ENCODE results near the gene DSTYK.

Gene DSTYK

GRCh38 chr1:205109711-205110110 is 101.8 kb downstream of the DSTYK start:
- 85% methylated on average over 5 of the region's 5 CpGs for WGBS (ENCODE audit: insufficient coverage)
- Histone ChIP-seq H3K36me3 (ENCODE audit: control insufficient read depth in 4 of 4, insufficient read depth in 4 of 4, low read length in 3 of 4) (peaks cover 6 to 48% (median 32%) of the 10 kb centered on the region in 4 experiments), H3K27me3 (replicated peaks in 2 of 5; ENCODE audit: control insufficient read depth in 4 of 5, insufficient read depth in 5 of 5, low read length in 4 of 5) (no peaks in the 10 kb centered on the region), H3K9me3 (ENCODE audit: control extremely low read depth in 1 of 5, control insufficient read depth in 4 of 5, insufficient read depth in 2 of 5, low read depth in 1 of 5, low read length in 4 of 5) (no peaks in the 10 kb centered on the region), H3K27ac (ENCODE audit: insufficient read depth in 1 of 2, low read depth in 1 of 2, low read length in 2 of 2, poor library complexity in 1 of 2, severe bottlenecking in 2 of 2) (no peak overlapping the region), H3K4me1 (ENCODE audit: control extremely low read depth in 1 of 4, control insufficient read depth in 4 of 4, insufficient read depth in 4 of 4, low read length in 3 of 4) (no peaks in the 10 kb centered on the region), H3K4me3 (ENCODE audit: control insufficient read depth in 1 of 7, extremely low read depth in 1 of 7, insufficient read depth in 4 of 7, low read depth in 2 of 7, low read length in 6 of 7) (no peak overlapping the region)
- POLR2A ChIA-PET = interaction anchor here (0.7 to 2.3 kb wide), 2 partner anchors 10 to 12 kb away, joined by 5 to 6 read pairs; partner anchors contain the start of gene RBBP5
- no peak for DNase-seq
- CTCF ChIA-PET = interaction anchor here (0.7 to 2.6 kb wide), 4 partner anchors 10 to 48 kb away, joined by 3 to 9 read pairs (median 6); no protein-coding TSS in a partner anchor

DNA sequence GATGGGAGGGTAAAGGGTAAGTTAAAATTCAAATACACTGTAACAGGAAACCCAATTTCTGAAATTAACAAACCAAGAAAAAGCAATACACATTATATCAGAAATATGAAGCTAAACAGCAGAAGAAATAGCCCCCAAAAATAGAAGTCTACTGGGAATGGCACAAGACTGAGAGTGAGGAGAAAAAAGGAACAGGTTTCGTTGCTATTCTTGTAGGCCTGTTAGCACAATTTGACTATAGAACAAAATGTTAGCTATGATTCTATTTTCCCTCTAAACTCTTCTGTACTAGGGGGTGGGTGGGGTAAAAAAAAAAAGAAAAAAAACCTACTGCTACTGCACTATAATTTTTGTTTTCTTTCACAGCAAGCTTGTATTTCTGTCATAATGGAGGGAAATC is 102.2 kb downstream of the DSTYK start:
- H3K4me1 ChIP-seq (ENCODE audit: control extremely low read depth in 1 of 4, control insufficient read depth in 4 of 4, insufficient read depth in 4 of 4, low read length in 3 of 4) = no peaks in the 10 kb centered on the region
- no peak overlapping the region for H3K4me3 ChIP-seq (ENCODE audit: control insufficient read depth in 1 of 7, extremely low read depth in 1 of 7, insufficient read depth in 4 of 7, low read depth in 2 of 7, low read length in 6 of 7)
- peak overlapping the region in 1 of 2 experiments; percentile 17 for H3K27ac ChIP-seq (ENCODE audit: insufficient read depth in 1 of 2, low read depth in 1 of 2, low read length in 2 of 2, poor library complexity in 1 of 2, severe bottlenecking in 2 of 2)
- H3K9me3 ChIP-seq (ENCODE audit: control extremely low read depth in 1 of 5, control insufficient read depth in 4 of 5, insufficient read depth in 2 of 5, low read depth in 1 of 5, low read length in 4 of 5) = no peaks in the 10 kb centered on the region
- DNase-seq = no peak
- ChIA-PET POLR2A (interaction anchor here (0.7 to 2.3 kb wide), 2 partner anchors 11 to 12 kb away, joined by 5 to 6 read pairs; partner anchors contain the start of gene RBBP5), CTCF (interaction anchor here (1.8 to 2.6 kb wide), 3 partner anchors 11 to 47 kb away, joined by 4 to 9 read pairs (median 8); no protein-coding TSS in a partner anchor)
- peaks cover 5 to 48% (median 30%) of the 10 kb centered on the region in 4 experiments for H3K36me3 ChIP-seq (ENCODE audit: control insufficient read depth in 4 of 4, insufficient read depth in 4 of 4, low read length in 3 of 4)
- H3K27me3 ChIP-seq (replicated peaks in 2 of 5; ENCODE audit: control insufficient read depth in 4 of 5, insufficient read depth in 5 of 5, low read length in 4 of 5) = no peaks in the 10 kb centered on the region
- no CpG with 5 or more reads among the region's 1 CpG for WGBS (ENCODE audit: insufficient coverage)

- no peak for DNase-seq
- Histone ChIP-seq H3K4me3 (ENCODE audit: control insufficient read depth in 1 of 7, extremely low read depth in 1 of 7, insufficient read depth in 4 of 7, low read depth in 2 of 7, low read length in 6 of 7) (no peak overlapping the region), H3K36me3 (ENCODE audit: control insufficient read depth in 4 of 4, insufficient read depth in 4 of 4, low read length in 3 of 4) (peaks cover 5 to 51% (median 31%) of the 10 kb centered on the region in 4 experiments), H3K27me3 (replicated peaks in 2 of 5; ENCODE audit: control insufficient read depth in 4 of 5, insufficient read depth in 5 of 5, low read length in 4 of 5) (no peaks in the 10 kb centered on the region), H3K27ac (ENCODE audit: insufficient read depth in 1 of 2, low read depth in 1 of 2, low read length in 2 of 2, poor library complexity in 1 of 2, severe bottlenecking in 2 of 2) (no peak overlapping the region), H3K4me1 (ENCODE audit: control extremely low read depth in 1 of 4, control insufficient read depth in 4 of 4, insufficient read depth in 4 of 4, low read length in 3 of 4) (no peaks in the 10 kb centered on the region), H3K9me3 (ENCODE audit: control extremely low read depth in 1 of 5, control insufficient read depth in 4 of 5, insufficient read depth in 2 of 5, low read depth in 1 of 5, low read length in 4 of 5) (no peaks in the 10 kb centered on the region)
- POLR2A ChIA-PET = interaction anchor here (2.3 kb wide), 1 partner anchor 13 kb away, joined by 6 read pairs; the partner anchor contains the start of gene RBBP5
- 100% methylated on average over 1 of the region's 4 CpGs for WGBS (ENCODE audit: insufficient coverage)
- CTCF ChIA-PET = interaction anchor here (1.2 to 2.6 kb wide), 4 partner anchors 11 to 46 kb away, joined by 4 to 9 read pairs (median 6); no protein-coding TSS in a partner anchor
These were observed 103.0 kb downstream of the DSTYK start for GRCh38 chr1:205108464-205108863.

- WGBS (ENCODE audit: insufficient coverage) = 97% methylated on average over 4 of the region's 4 CpGs
- H3K27me3 ChIP-seq (replicated peaks in 2 of 5; ENCODE audit: control insufficient read depth in 4 of 5, insufficient read depth in 5 of 5, low read length in 4 of 5) = no peaks in the 10 kb centered on the region
- no peaks in the 10 kb centered on the region for H3K4me1 ChIP-seq (ENCODE audit: control extremely low read depth in 1 of 4, control insufficient read depth in 4 of 4, insufficient read depth in 4 of 4, low read length in 3 of 4)
- ChIA-PET POLR2A (no interaction called here), CTCF (interaction anchor here (1.2 kb wide), 1 partner anchor 15 kb away, joined by 4 read pairs; no protein-coding TSS in a partner anchor)
- no peaks in the 10 kb centered on the region for H3K9me3 ChIP-seq (ENCODE audit: control extremely low read depth in 1 of 5, control insufficient read depth in 4 of 5, insufficient read depth in 2 of 5, low read depth in 1 of 5, low read length in 4 of 5)
- H3K4me3 ChIP-seq (ENCODE audit: control insufficient read depth in 1 of 7, extremely low read depth in 1 of 7, insufficient read depth in 4 of 7, low read depth in 2 of 7, low read length in 6 of 7) = no peak overlapping the region
- H3K27ac ChIP-seq (ENCODE audit: insufficient read depth in 1 of 2, low read depth in 1 of 2, low read length in 2 of 2, poor library complexity in 1 of 2, severe bottlenecking in 2 of 2) = no peak overlapping the region
- DNase-seq = no peak
- H3K36me3 ChIP-seq (ENCODE audit: control insufficient read depth in 4 of 4, insufficient read depth in 4 of 4, low read length in 3 of 4) = peaks cover 5 to 53% (median 35%) of the 10 kb centered on the region in 4 experiments
These were observed 104.2 kb downstream of the DSTYK start for GRCh38 chr1:205107327-205107726.

DNA sequence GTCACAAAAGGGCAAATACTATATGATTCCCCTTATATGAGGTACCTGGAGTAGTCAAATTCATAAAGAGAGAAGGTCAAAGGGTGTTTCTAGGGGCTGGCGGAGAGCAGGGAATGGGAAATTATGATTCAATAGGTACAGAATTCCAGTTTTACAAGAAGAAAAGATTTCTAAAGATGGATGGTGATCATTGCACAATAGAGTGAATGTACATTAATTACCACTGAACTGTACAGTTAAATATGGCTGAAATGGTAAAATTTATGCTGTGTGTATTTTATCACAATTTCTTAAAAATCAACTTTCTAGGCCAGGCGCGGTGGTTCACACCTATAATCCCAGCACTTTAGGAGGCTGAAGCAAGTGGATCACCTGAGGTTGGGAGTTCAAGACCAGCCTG is 109.1 kb downstream of the DSTYK start:
- DNase-seq = no peak
- POLR2A ChIA-PET = no interaction called here
- CTCF ChIA-PET = no interaction called here
- H3K9me3 ChIP-seq (ENCODE audit: control extremely low read depth in 1 of 5, control insufficient read depth in 4 of 5, insufficient read depth in 2 of 5, low read depth in 1 of 5, low read length in 4 of 5) = no peaks in the 10 kb centered on the region
- no peaks in the 10 kb centered on the region for H3K27me3 ChIP-seq (replicated peaks in 2 of 5; ENCODE audit: control insufficient read depth in 4 of 5, insufficient read depth in 5 of 5, low read length in 4 of 5)
- WGBS (ENCODE audit: insufficient coverage) = no CpG with 5 or more reads among the region's 3 CpGs
- H3K36me3 ChIP-seq (ENCODE audit: control insufficient read depth in 4 of 4, insufficient read depth in 4 of 4, low read length in 3 of 4) = peaks cover 16 to 79% (median 52%) of the 10 kb centered on the region in 4 experiments
- H3K4me1 ChIP-seq (ENCODE audit: control extremely low read depth in 1 of 4, control insufficient read depth in 4 of 4, insufficient read depth in 4 of 4, low read length in 3 of 4) = no peaks in the 10 kb centered on the region
- no peak overlapping the region for H3K4me3 ChIP-seq (ENCODE audit: control insufficient read depth in 1 of 7, extremely low read depth in 1 of 7, insufficient read depth in 4 of 7, low read depth in 2 of 7, low read length in 6 of 7)
- no peak overlapping the region for H3K27ac ChIP-seq (ENCODE audit: insufficient read depth in 1 of 2, low read depth in 1 of 2, low read length in 2 of 2, poor library complexity in 1 of 2, severe bottlenecking in 2 of 2)

- Histone ChIP-seq H3K27me3 (replicated peaks in 2 of 5; ENCODE audit: control insufficient read depth in 4 of 5, insufficient read depth in 5 of 5, low read length in 4 of 5) (no peaks in the 10 kb centered on the region), H3K36me3 (ENCODE audit: control insufficient read depth in 4 of 4, insufficient read depth in 4 of 4, low read length in 3 of 4) (peaks cover 34 to 86% (median 57%) of the 10 kb centered on the region in 4 experiments), H3K9me3 (ENCODE audit: control extremely low read depth in 1 of 5, control insufficient read depth in 4 of 5, insufficient read depth in 2 of 5, low read depth in 1 of 5, low read length in 4 of 5) (no peaks in the 10 kb centered on the region), H3K27ac (ENCODE audit: insufficient read depth in 1 of 2, low read depth in 1 of 2, low read length in 2 of 2, poor library complexity in 1 of 2, severe bottlenecking in 2 of 2) (no peak overlapping the region), H3K4me1 (ENCODE audit: control extremely low read depth in 1 of 4, control insufficient read depth in 4 of 4, insufficient read depth in 4 of 4, low read length in 3 of 4) (no peaks in the 10 kb centered on the region), H3K4me3 (ENCODE audit: control insufficient read depth in 1 of 7, extremely low read depth in 1 of 7, insufficient read depth in 4 of 7, low read depth in 2 of 7, low read length in 6 of 7) (no peak overlapping the region)
- POLR2A ChIA-PET = no interaction called here
- CTCF ChIA-PET = interaction anchor here (1.3 kb wide), 1 partner anchor 12 kb away, joined by 4 read pairs; no protein-coding TSS in a partner anchor
- DNase-seq = no peak
These were observed 113.3 kb downstream of the DSTYK start for GRCh38 chr1:205098242-205098641.

GRCh38 chr1:205095422-205095821 is 116.1 kb downstream of the DSTYK start:
- CTCF ChIA-PET = interaction anchor here (0.9 to 1.4 kb wide), 2 partner anchors 10 to 20 kb away, joined by 3 to 4 read pairs; no protein-coding TSS in a partner anchor
- POLR2A ChIA-PET = no interaction called here
- Histone ChIP-seq H3K36me3 (ENCODE audit: control insufficient read depth in 4 of 4, insufficient read depth in 4 of 4, low read length in 3 of 4) (peaks cover 35 to 87% (median 61%) of the 10 kb centered on the region in 4 experiments), H3K4me1 (ENCODE audit: control extremely low read depth in 1 of 4, control insufficient read depth in 4 of 4, insufficient read depth in 4 of 4, low read length in 3 of 4) (no peaks in the 10 kb centered on the region), H3K4me3 (ENCODE audit: control insufficient read depth in 1 of 7, extremely low read depth in 1 of 7, insufficient read depth in 4 of 7, low read depth in 2 of 7, low read length in 6 of 7) (no peak overlapping the region), H3K27ac (ENCODE audit: insufficient read depth in 1 of 2, low read depth in 1 of 2, low read length in 2 of 2, poor library complexity in 1 of 2, severe bottlenecking in 2 of 2) (no peak overlapping the region), H3K27me3 (replicated peaks in 2 of 5; ENCODE audit: control insufficient read depth in 4 of 5, insufficient read depth in 5 of 5, low read length in 4 of 5) (no peaks in the 10 kb centered on the region), H3K9me3 (ENCODE audit: control extremely low read depth in 1 of 5, control insufficient read depth in 4 of 5, insufficient read depth in 2 of 5, low read depth in 1 of 5, low read length in 4 of 5) (no peaks in the 10 kb centered on the region)
- DNase-seq = no peak

Measured in common myeloid progenitor, CD34-positive (primary cell).